Measurements from ENCODE around the gene NAB2.
"Not testable (repeated sequence)": the region's sequence is repeated elsewhere in the genome, so short reads cannot be mapped to it uniquely, and the experiment has no call there.

Gene NAB2

GRCh38 chr12:57111031-57111734, 22.3 kb downstream of the NAB2 start, which contains the start of gene STAT6:
STAT6 (minus strand) TSS chr12:57111362; CDS start chr12:57108278, 3,084 bp downstream.
- DNase-seq (ENCODE audit: low read depth, low spot score) = no peak

- DNase-seq (ENCODE audit: low read depth, low spot score) = no peak
Observed at GRCh38 chr12:57112492-57113294, 23.8 kb downstream of the NAB2 start.

GRCh38 chr12:57116580-57117281, 27.8 kb downstream of the NAB2 start:
- DNase-seq (ENCODE audit: low read depth, low spot score) = no peak

- no peak for DNase-seq (ENCODE audit: low read depth, low spot score)
Observed at GRCh38 chr12:57118711-57119271, 29.9 kb downstream of the NAB2 start.

GRCh38 chr12:57119294-57120085, 30.6 kb downstream of the NAB2 start:
- no peak for DNase-seq (ENCODE audit: low read depth, low spot score)

- not testable (repeated sequence) for DNase-seq (ENCODE audit: low read depth, low spot score)
Observed at GRCh38 chr12:57120718-57121117, 31.8 kb downstream of the NAB2 start.

- no peak for DNase-seq (ENCODE audit: low read depth, low spot score)
Observed at GRCh38 chr12:57123813-57124212, 34.9 kb downstream of the NAB2 start.

- no peak for DNase-seq (ENCODE audit: low read depth, low spot score)
Observed at GRCh38 chr12:57124261-57124877, 35.5 kb downstream of the NAB2 start.

- no peak for DNase-seq (ENCODE audit: low read depth, low spot score)
Observed at GRCh38 chr12:57126061-57126460, 37.1 kb downstream of the NAB2 start.

- no peak for DNase-seq (ENCODE audit: low read depth, low spot score)
Observed at GRCh38 chr12:57126561-57126960, 37.6 kb downstream of the NAB2 start.

GRCh38 chr12:57127101-57127725, 38.3 kb downstream of the NAB2 start:
- no peak for DNase-seq (ENCODE audit: low read depth, low spot score)

- peak; percentile 73 for DNase-seq (ENCODE audit: low read depth, low spot score)
Observed at GRCh38 chr12:57127726-57128518, 39.0 kb downstream of the NAB2 start, which contains the start of gene LRP1. LRP1 (plus strand) TSS chr12:57128483; CDS start chr12:57128965, 482 bp downstream.

- no peak for DNase-seq (ENCODE audit: low read depth, low spot score)
Observed at GRCh38 chr12:57128519-57129247, 39.8 kb downstream of the NAB2 start.

- no peak for DNase-seq (ENCODE audit: low read depth, low spot score)
Observed at GRCh38 chr12:57129321-57129842, 40.5 kb downstream of the NAB2 start.

GRCh38 chr12:57129889-57130288, 41.0 kb downstream of the NAB2 start:
- no peak for DNase-seq (ENCODE audit: low read depth, low spot score)

GRCh38 chr12:57130941-57131340, 42.0 kb downstream of the NAB2 start:
- DNase-seq (ENCODE audit: low read depth, low spot score) = no peak

- DNase-seq (ENCODE audit: low read depth, low spot score) = no peak
Observed at GRCh38 chr12:57131896-57132744, 43.2 kb downstream of the NAB2 start.

Measured in smooth muscle cell of the brain vasculature (primary cell).